HG03432 (cell line): ENCODE results near the gene KCNA1.

Source experiments
- ATAC-seq: cut with Tn5 transposase; IDR thresholded peaks from one replicate; pipeline ENCODE4 v1.9.1; 2021; ENCODE audit warnings: mild to moderate bottlenecking, moderate library complexity; ENCODE audit not compliant: unreplicated experiment

Gene KCNA1

GRCh38 chr12:4910502-4911315 lies 1.0 kb downstream of the KCNA1 start:
- no peak for ATAC-seq

- ATAC-seq, result no peak
Measured at GRCh38 chr12:4911316-4911994, 1.8 kb downstream of the KCNA1 start.

GRCh38 chr12:4914720-4915119 lies 5.0 kb downstream of the KCNA1 start:
- no peak for ATAC-seq

- no peak for ATAC-seq
Measured at GRCh38 chr12:4915752-4916151, 6.0 kb downstream of the KCNA1 start.

- no peak for ATAC-seq
Measured at GRCh38 chr12:4918950-4919660, 9.4 kb downstream of the KCNA1 start.

- ATAC-seq, result no peak
Measured at GRCh38 chr12:4932576-4932975, 22.9 kb downstream of the KCNA1 start.

GRCh38 chr12:4933411-4933810 lies 23.7 kb downstream of the KCNA1 start:
- ATAC-seq, result no peak

GRCh38 chr12:4934407-4935035 lies 24.8 kb downstream of the KCNA1 start:
- ATAC-seq, result no peak

- ATAC-seq, result no peak
Measured at GRCh38 chr12:4938900-4939299, 29.2 kb downstream of the KCNA1 start.

- no peak for ATAC-seq
Measured at GRCh38 chr12:4939418-4940023, 29.8 kb downstream of the KCNA1 start.

- ATAC-seq, result peak; percentile 83
Measured at GRCh38 chr12:4943067-4943937, 33.6 kb downstream of the KCNA1 start.

- ATAC-seq, result peak; percentile 29
Measured at GRCh38 chr12:4943938-4944284, 34.2 kb downstream of the KCNA1 start.

GRCh38 chr12:4947253-4947652 lies 37.5 kb downstream of the KCNA1 start:
- no peak for ATAC-seq

GRCh38 chr12:4951083-4951482 lies 41.4 kb downstream of the KCNA1 start:
- no peak for ATAC-seq

GRCh38 chr12:4951601-4952000 lies 41.9 kb downstream of the KCNA1 start:
- no peak for ATAC-seq

GRCh38 chr12:4954621-4955354 lies 45.1 kb downstream of the KCNA1 start:
- ATAC-seq, result no peak

GRCh38 chr12:4956054-4956453 lies 46.3 kb downstream of the KCNA1 start:
- ATAC-seq, result no peak

- no peak for ATAC-seq
Measured at GRCh38 chr12:4956968-4957367, 47.3 kb downstream of the KCNA1 start.

- ATAC-seq, result no peak
Measured at GRCh38 chr12:4957761-4958160, 48.1 kb downstream of the KCNA1 start.
